HEK293T (cell line): Measurements from ENCODE around the gene KMT2B.

Source experiments
- ARNT ChIP-seq: fragments of 450-650 bp; IDR thresholded peaks from 2 replicates; pipeline ENCODE4 v1.6.1; 2017; ENCODE audit warnings: mild to moderate bottlenecking
- CTBP1 ChIP-seq: fragments of 450-650 bp; IDR thresholded peaks from 2 replicates; pipeline ENCODE4 v1.6.1; 2016; ENCODE audit warnings: borderline replicate concordance
- ELF4 ChIP-seq: fragments of 450-650 bp; IDR thresholded peaks from 2 replicates; pipeline ENCODE4 v1.6.1; 2017; ENCODE audit warnings: antibody characterized with exemption
- TARDBP ChIP-seq: fragments of 450-650 bp; IDR thresholded peaks from 2 replicates; pipeline ENCODE4 v1.6.1; 2016

DNA sequence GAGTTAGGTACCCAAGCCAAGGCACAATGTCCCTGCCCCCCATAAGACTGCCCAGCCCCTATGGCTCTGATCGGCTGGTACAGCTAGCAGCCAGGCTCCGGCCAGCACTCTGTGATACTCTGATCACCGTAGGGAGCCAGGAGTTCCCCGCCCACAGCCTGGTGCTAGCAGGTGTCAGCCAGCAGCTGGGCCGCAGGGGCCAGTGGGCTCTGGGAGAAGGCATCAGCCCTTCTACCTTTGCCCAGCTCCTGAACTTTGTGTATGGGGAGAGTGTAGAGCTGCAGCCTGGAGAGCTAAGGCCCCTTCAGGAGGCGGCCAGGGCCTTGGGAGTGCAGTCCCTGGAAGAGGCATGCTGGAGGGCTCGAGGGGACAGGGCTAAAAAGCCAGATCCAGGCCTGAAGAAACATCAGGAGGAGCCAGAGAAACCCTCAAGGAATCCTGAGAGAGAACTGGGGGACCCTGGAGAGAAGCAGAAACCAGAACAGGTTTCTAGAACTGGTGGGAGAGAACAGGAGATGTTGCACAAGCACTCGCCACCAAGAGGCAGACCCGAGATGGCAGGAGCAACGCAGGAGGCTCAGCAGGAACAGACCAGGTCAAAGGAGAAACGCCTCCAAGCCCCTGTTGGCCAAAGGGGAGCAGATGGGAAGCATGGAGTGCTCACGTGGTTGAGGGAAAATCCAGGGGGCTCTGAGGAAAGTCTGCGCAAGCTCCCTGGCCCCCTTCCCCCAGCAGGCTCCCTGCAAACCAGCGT lies 3.0 kb upstream of the KMT2B start:
- TF ChIP-seq CTBP1 = no peak
- no peak for TF ChIP-seq ARNT
- no peak for TF ChIP-seq TARDBP
- no peak for TF ChIP-seq ELF4
